BLaER1 treated with 17β-estradiol and CSF1 and Interleukin-3, amounts not matched to agents 10 nM and 100 nM (cell line): Measurements from ENCODE around the gene GPR137C.

Source experiments
- H3K27ac ChIP-seq, 11 experiments: shearing (Covaris generic); formaldehyde crosslinking; 2 replicates each; pipeline ENCODE4 v1.8.1; 2022
- H3K27me3 ChIP-seq, 11 experiments: shearing (Covaris generic); formaldehyde crosslinking; 2 replicates each; pipeline ENCODE4 v1.8.1; 2022
- H3K36me3 ChIP-seq, 11 experiments: shearing (Covaris generic); formaldehyde crosslinking; 2 replicates each; pipeline ENCODE4 v1.8.1; 2022
- H3K4me1 ChIP-seq, 10 experiments: shearing (Covaris generic); formaldehyde crosslinking; 2 replicates each; pipeline ENCODE4 v1.8.1; 2022
- H3K4me2 ChIP-seq, 11 experiments: shearing (Covaris generic); formaldehyde crosslinking; 2 replicates each; pipeline ENCODE4 v1.8.1; 2022
- H3K4me3 ChIP-seq, 10 experiments: shearing (Covaris generic); formaldehyde crosslinking; 2 replicates each; pipeline ENCODE4 v1.8.1; 2022
- H3K9ac ChIP-seq, 11 experiments: shearing (Covaris generic); formaldehyde crosslinking; 2 replicates each; pipeline ENCODE4 v1.8.1; 2022
- H3K9me3 ChIP-seq, 11 experiments: shearing (Covaris generic); formaldehyde crosslinking; replicated peaks in 1 of 11; 2 replicates each; pipeline ENCODE4 v1.8.1; 2022
- H4K20me1 ChIP-seq, 11 experiments: shearing (Covaris generic); formaldehyde crosslinking; 2 replicates each; pipeline ENCODE4 v1.8.1; 2022
- Cebpa-rat ChIP-seq, 11 experiments: shearing (Covaris generic); IDR thresholded peaks; 2 replicates each; pipeline ENCODE4 v1.8.1; 2022

Gene GPR137C

GRCh38 chr14:52596320-52596719 lies 43.7 kb downstream of the GPR137C start:
- Histone ChIP-seq H3K4me2 (no peak overlapping the region), H3K9ac (no peak overlapping the region), H3K36me3 (peaks cover 0 to 11% (median 0%) of the 10 kb centered on the region in 11 experiments; a peak in 3 of 22 replicates), H3K9me3 (peaks cover 22 to 49% (median 34%) of the 10 kb centered on the region in 11 experiments), H3K4me1 (no peaks in the 10 kb centered on the region), H3K4me3 (no peak overlapping the region), H3K27me3 (no peaks in the 10 kb centered on the region), H3K27ac (no peak overlapping the region), H4K20me1 (no peaks in the 10 kb centered on the region)
- TF ChIP-seq Cebpa-rat (IDR thresholded peaks at IDR 0.05): no peak

GRCh38 chr14:52596861-52597260 lies 44.2 kb downstream of the GPR137C start:
- Histone ChIP-seq H3K27ac (no peak overlapping the region), H3K9me3 (peaks cover 19 to 45% (median 31%) of the 10 kb centered on the region in 11 experiments)
- TF ChIP-seq Cebpa-rat (IDR thresholded peaks at IDR 0.05): no peak

DNA sequence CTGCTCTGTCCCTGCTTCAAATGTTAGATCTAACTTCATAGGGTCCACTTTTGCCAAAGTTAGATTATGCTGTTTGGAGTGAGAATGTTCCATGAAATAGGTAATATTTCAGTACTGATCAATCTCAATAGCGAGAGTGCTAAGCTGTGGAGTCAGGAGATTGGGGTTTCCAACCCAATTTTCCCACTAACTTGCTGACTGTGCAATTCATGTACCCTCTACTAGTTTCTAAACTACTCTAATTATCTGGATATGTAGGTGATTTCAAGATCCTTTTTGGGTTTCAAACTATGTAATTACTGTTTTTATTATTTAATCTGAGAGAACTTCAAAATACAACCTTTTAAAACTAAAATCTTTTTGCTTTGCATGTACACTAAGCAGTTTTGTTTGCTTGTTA lies 45.9 kb downstream of the GPR137C start:
- peaks cover 22 to 37% (median 30%) of the 10 kb centered on the region in 11 experiments for H3K9me3 ChIP-seq
- H3K36me3 ChIP-seq: peaks cover 0 to 14% (median 0%) of the 10 kb centered on the region in 11 experiments; a peak in 6 of 22 replicates
- no peak overlapping the region for H3K9ac ChIP-seq
- H3K4me1 ChIP-seq: peaks cover 0 to 6% (median 0%) of the 10 kb centered on the region in 10 experiments; a peak in 4 of 20 replicates
- H4K20me1 ChIP-seq: no peaks in the 10 kb centered on the region
- H3K4me2 ChIP-seq: no peak overlapping the region
- no peaks in the 10 kb centered on the region for H3K27me3 ChIP-seq
- no peak overlapping the region for H3K4me3 ChIP-seq
- TF ChIP-seq Cebpa-rat (IDR thresholded peaks at IDR 0.05): no peak
- H3K27ac ChIP-seq: no peak overlapping the region

More at GRCh38 chr14:52596861-52597260, 44.2 kb downstream of the GPR137C start:
- Histone ChIP-seq H3K27me3 (no peaks in the 10 kb centered on the region), H4K20me1 (no peaks in the 10 kb centered on the region), H3K9ac (no peak overlapping the region), H3K4me1 (no peaks in the 10 kb centered on the region), H3K4me2 (no peak overlapping the region), H3K36me3 (peaks cover 0 to 11% (median 0%) of the 10 kb centered on the region in 11 experiments; a peak in 3 of 22 replicates), H3K4me3 (no peak overlapping the region)

- TF ChIP-seq Cebpa-rat (IDR thresholded peaks at IDR 0.05): peak in 1 of 11 experiments; percentile 9; a peak in 1 of 22 replicates
- Histone ChIP-seq H3K9me3 (peaks cover 23 to 36% (median 33%) of the 10 kb centered on the region in 11 experiments), H3K4me2 (no peak overlapping the region), H3K27me3 (no peaks in the 10 kb centered on the region), H3K9ac (no peak overlapping the region), H3K36me3 (peaks cover 0 to 28% (median 8%) of the 10 kb centered on the region in 11 experiments; a peak in 12 of 22 replicates), H3K4me1 (peaks cover 0 to 6% (median 0%) of the 10 kb centered on the region in 10 experiments; a peak in 4 of 20 replicates), H3K4me3 (no peak overlapping the region), H3K27ac (no peak overlapping the region), H4K20me1 (no peaks in the 10 kb centered on the region)
Measured at GRCh38 chr14:52599974-52600373, 47.3 kb downstream of the GPR137C start.

DNA sequence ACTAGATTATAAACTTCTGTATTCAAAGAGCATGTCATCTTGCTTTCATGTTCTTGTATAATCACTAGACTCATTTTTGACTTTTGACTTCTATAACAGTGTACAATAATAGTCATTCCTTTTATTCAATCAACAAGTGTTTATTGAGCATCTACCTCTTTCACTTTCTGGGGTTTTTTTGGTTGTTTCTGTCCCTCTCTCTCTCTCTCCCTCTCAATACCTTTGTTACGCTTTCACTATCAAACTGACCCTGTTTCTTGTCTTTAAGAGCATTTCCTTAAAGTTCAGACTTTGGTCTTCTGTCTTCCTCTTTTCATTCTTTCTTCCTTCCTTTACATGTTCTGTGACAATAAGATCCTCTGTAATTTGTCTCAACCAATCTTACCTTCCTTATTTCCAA lies 49.5 kb downstream of the GPR137C start:
- H3K27ac ChIP-seq: no peak overlapping the region
- no peak overlapping the region for H3K4me3 ChIP-seq

DNA sequence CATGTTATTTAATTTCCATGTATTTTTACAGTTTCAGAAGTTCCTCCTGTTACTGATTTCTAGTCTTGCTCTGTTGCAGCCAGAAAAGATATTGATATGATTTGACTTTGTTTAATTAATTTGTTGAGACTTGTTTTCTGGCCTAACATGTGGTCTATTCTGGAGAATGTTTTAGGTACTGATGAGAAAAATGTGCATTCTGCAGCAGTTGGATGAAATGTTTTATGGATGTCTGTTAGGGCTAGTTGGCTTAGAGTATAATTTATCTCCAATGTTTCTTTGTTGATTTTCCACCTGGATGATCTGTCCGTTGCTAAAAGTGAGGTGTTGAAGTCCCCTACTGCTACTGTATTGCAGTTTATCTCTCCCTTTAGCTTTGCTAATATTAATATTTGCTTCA lies 54.4 kb downstream of the GPR137C start:
- H3K9me3 ChIP-seq: peaks cover 8 to 22% (median 20%) of the 10 kb centered on the region in 11 experiments
- H4K20me1 ChIP-seq: no peaks in the 10 kb centered on the region
- peaks cover 0 to 18% (median 6%) of the 10 kb centered on the region in 11 experiments; a peak in 11 of 22 replicates for H3K36me3 ChIP-seq
- H3K27ac ChIP-seq: no peak overlapping the region
- no peak overlapping the region for H3K4me3 ChIP-seq
- no peak overlapping the region for H3K9ac ChIP-seq
- H3K4me2 ChIP-seq: no peak overlapping the region
- H3K27me3 ChIP-seq: no peaks in the 10 kb centered on the region
- H3K4me1 ChIP-seq: peaks cover 0 to 6% (median 0%) of the 10 kb centered on the region in 10 experiments; a peak in 4 of 20 replicates
- TF ChIP-seq Cebpa-rat (IDR thresholded peaks at IDR 0.05): no peak

More for the DNA sequence above, 49.5 kb downstream of the GPR137C start:
- H3K4me2 ChIP-seq: peak overlapping the region in 3 of 11 experiments; percentile 12 to 35 (median 30); a peak in 3 of 22 replicates
- H3K4me1 ChIP-seq: peaks cover 0 to 6% (median 0%) of the 10 kb centered on the region in 10 experiments; a peak in 4 of 20 replicates
- H3K9me3 ChIP-seq: peaks cover 8 to 22% (median 20%) of the 10 kb centered on the region in 11 experiments
- peaks cover 0 to 28% (median 6%) of the 10 kb centered on the region in 11 experiments; a peak in 11 of 22 replicates for H3K36me3 ChIP-seq
- no peak for TF ChIP-seq Cebpa-rat (IDR thresholded peaks at IDR 0.05)
- no peak overlapping the region for H3K9ac ChIP-seq
- no peaks in the 10 kb centered on the region for H4K20me1 ChIP-seq
- H3K27me3 ChIP-seq: no peaks in the 10 kb centered on the region

DNA sequence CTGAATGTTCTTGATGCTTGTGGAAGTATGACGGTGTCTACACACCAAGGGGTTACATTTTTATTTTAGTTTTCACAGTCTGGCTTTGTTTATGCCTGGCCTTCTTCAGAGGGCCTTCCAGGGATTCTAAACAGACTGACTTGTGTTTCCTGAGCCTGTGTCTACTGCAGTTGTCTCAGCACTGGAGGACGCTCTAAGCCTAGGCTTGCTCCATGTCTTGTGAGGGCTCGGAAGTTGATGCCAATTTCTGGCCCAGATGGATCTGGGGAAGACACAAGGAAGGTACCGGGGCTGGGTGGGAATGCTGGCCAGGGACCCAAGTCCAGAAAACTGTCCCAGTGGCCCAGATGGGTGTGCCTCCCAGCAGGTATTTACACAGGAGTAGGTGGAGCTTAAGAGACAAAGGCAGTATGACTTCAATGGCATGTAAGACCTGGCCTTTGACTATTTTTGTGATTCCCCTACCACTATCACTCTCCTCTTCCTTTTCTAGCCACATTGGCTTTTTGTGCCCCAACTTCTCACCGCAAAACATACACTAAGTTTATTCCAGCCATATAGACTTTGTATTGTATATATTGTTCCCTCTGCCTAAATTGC lies 56.9 kb downstream of the GPR137C start:
- Histone ChIP-seq H3K4me1 (0 out of 20 replicates have a peak, but pooled peaks cover 0 to 6% (median 0%) of the 10 kb centered on the region in 10 experiments), H3K27ac (no peak overlapping the region), H3K9me3 (peaks cover 4 to 9% (median 4%) of the 10 kb centered on the region in 11 experiments), H3K27me3 (no peaks in the 10 kb centered on the region), H3K36me3 (peaks cover 0 to 15% (median 8%) of the 10 kb centered on the region in 11 experiments; a peak in 12 of 22 replicates), H3K9ac (no peak overlapping the region), H4K20me1 (no peaks in the 10 kb centered on the region), H3K4me3 (no peak overlapping the region), H3K4me2 (no peak overlapping the region)
- no peak for TF ChIP-seq Cebpa-rat (IDR thresholded peaks at IDR 0.05)

- Histone ChIP-seq H3K36me3 (peaks cover 0 to 15% (median 6%) of the 10 kb centered on the region in 11 experiments; a peak in 5 of 22 replicates), H3K4me3 (no peak overlapping the region), H3K9me3 (peaks cover 0 to 5% (median 0%) of the 10 kb centered on the region in 11 experiments; a peak in 5 of 22 replicates), H4K20me1 (no peaks in the 10 kb centered on the region), H3K27ac (no peak overlapping the region), H3K27me3 (no peaks in the 10 kb centered on the region), H3K4me2 (no peak overlapping the region), H3K9ac (no peak overlapping the region), H3K4me1 (0 out of 20 replicates have a peak, but pooled peaks cover 0 to 6% (median 0%) of the 10 kb centered on the region in 10 experiments)
- TF ChIP-seq Cebpa-rat (IDR thresholded peaks at IDR 0.05): no peak
Measured at GRCh38 chr14:52610187-52610586, 57.6 kb downstream of the GPR137C start.

- H3K9me3 ChIP-seq: 0 out of 22 replicates have a peak, but pooled peaks cover 0 to 5% (median 0%) of the 10 kb centered on the region in 11 experiments
Measured at GRCh38 chr14:52618602-52619001, 66.0 kb downstream of the GPR137C start.

More at GRCh38 chr14:52618602-52619001, 66.0 kb downstream of the GPR137C start:
- peaks cover 0 to 17% (median 7%) of the 10 kb centered on the region in 11 experiments; a peak in 6 of 22 replicates for H3K36me3 ChIP-seq
- H3K27me3 ChIP-seq: no peaks in the 10 kb centered on the region
- H3K9ac ChIP-seq: no peak overlapping the region
- no peak overlapping the region for H3K27ac ChIP-seq
- H3K4me1 ChIP-seq: no peaks in the 10 kb centered on the region
- H4K20me1 ChIP-seq: no peaks in the 10 kb centered on the region
- TF ChIP-seq Cebpa-rat (IDR thresholded peaks at IDR 0.05): no peak
- H3K4me2 ChIP-seq: no peak overlapping the region
- H3K4me3 ChIP-seq: no peak overlapping the region
